GM18507 (cell line): ENCODE measurements around the gene IFNL1.
"Not testable (repeated sequence)": the region's sequence is repeated elsewhere in the genome, so short reads cannot be mapped to it uniquely, and the experiment has no call there.

ENCODE experiments used
- DNase-seq: peaks from one replicate; pipeline ENCODE4 v3.0.0; 2011; ENCODE audit warnings: low read depth; ENCODE audit not compliant: insufficient read length; ENCODE audit errors: extremely low spot score
- FAIRE-seq: peaks from 2 replicates; lab custom pipeline; 2011; peaks lifted over from hg19 to GRCh38; lab: Jason Lieb, UNC

The IFNL1 gene

DNA sequence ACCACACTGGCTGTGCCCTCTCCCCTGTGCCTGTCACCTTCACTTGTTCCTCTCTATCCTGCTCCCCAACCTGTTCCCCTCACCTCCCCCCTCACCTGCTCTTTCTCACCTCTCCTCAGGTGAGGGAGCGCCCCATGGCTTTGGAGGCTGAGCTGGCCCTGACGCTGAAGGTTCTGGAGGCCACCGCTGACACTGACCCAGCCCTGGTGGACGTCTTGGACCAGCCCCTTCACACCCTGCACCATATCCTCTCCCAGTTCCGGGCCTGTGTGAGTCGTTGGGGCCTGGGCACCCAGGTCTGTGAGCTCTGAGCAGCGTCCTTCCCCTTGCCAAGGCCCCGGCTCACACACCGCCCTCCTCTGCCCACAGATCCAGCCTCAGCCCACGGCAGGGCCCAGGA, 26.8 kb upstream of the IFNL1 start:
- FAIRE-seq, DNase-seq: not testable (repeated sequence)

DNA sequence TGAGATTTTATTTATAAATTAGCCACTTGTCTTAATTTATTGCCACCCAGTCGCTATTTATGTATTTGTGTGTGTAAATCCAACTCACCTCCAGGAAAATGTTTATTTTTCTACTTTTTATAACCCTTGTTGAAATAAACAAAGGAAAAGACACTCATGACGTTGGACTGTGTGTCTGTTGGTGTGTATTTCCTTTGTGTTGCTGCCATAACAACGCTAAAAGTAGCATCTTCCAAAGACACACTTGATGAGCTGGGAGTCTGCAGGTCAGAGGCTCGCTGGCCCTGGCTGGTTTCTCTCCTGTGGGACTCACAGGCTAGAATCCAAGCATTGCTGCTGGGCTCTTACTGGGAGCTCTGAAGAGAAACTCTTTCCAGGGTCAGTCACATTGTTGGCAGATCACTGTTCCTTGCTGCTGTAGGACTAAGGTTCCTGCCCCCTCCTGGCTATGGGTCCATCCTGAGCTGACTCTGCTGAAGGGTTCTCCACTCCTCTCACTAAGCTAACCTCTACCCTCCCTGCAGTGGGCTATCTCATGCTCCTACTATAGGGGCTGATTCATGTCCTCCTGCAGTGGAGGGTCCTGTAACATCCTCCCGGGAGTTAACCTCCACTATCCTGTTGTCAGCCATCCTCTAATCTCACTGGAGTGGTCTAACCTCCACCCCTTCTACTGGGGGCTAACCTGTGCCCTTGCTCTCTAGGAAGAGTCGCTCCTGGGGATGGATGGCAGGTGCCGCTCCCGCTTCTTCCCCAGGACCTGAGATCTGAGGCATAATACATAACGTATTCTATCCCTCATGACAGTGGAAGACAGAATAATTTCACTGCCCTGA, 26.0 kb upstream of the IFNL1 start:
- FAIRE-seq, result no peak
- no peak for DNase-seq

DNA sequence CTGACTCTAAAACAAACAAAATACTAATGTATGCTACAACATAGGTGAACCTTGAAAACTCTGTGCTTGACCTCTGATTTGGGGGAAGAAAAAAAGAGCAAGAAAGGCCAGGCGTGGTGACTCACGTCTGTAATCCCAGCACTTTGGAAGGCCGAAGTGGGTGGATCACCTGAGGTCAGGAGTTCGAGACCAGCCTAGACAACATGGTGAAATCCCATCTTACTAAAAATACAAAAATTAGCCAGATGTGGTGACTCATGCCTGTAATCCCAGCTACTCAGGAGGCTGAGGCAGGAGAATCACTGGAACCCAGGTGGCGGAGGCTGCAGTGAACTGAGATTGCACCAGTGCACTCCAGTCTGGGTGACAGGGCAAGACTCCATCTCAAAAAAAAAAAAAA, 22.3 kb upstream of the IFNL1 start:
- not testable (repeated sequence) for DNase-seq, FAIRE-seq

DNA sequence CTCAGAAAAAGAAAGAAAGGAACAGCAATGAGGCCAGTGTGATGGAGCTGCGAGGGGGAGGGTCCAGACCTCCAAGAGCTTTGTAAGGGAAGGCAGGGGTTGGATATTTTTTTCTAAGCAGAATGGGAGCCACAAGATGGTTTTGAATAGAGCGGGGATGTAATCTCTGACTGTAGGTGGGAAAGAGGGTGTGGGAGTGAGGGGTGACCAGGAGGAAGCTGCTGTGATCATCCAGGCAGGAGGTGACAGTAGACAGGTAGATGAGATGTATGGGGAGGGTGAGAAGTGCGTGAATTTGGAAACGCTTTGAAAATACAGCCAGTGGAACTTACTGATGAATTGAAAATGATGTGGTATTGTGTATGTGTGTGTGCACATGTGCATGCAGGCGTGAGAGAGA, 20.6 kb upstream of the IFNL1 start:
- DNase-seq, result no peak
- no peak for FAIRE-seq

DNA sequence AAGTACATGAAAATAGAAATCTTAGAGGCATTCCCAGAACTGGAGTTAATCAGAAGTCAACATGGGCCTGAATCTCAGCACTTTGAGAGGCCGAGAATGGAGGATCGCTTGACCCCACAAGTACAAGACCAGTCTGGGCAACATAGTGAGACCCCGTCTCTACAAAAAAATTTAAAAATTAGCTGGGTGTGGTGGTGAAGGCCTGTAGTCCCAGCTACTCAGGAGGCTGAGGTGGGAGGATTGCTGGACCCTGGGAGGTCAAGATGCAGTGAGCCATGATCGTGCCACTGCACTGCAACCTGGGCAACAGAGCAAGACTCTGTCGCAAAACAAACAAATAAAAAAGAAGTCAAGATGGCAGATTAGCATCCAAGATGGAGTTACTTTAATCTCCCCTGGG, 19.5 kb upstream of the IFNL1 start:
- no peak for DNase-seq
- no peak for FAIRE-seq

DNA sequence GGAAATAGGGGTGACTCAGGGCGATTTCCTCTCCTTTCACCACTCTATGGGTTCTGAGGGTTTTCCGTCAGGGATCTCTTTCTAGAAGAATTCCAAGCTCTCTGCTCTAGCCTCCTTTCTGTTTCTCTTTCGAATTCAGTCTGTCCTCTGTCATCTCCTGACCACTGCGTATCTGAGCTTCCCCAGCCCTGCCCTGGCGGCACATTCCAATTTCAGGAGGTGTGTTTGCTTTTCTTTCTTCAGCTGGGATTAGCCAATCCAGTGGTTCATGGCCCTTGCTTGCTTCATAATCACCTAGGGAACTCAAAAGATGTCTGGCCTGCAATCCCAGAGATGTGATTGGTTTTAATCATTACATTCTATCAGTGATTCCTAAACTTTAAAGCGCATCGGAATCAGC, 18.6 kb upstream of the IFNL1 start:
- DNase-seq (no peak), FAIRE-seq (no peak)

DNA sequence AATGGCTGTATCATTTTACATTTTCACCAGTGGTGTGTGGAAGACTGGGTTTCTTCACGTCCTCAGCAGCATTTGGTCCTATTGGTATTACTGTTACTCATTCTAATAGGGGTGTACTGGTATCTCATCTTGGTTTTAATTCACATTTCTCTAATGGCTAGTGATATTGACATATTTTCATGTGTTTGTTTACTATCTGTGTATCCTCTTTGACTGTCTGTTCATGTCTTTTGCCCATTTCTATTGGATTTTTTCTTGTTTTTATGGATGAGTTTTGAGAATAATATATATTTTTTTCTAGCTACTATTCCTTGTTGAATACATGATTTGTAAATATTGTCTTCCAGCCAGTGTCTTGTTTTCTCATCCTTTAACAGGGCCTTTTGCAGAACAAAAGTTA, 14.2 kb upstream of the IFNL1 start:
- no peak for FAIRE-seq
- DNase-seq, result no peak

DNA sequence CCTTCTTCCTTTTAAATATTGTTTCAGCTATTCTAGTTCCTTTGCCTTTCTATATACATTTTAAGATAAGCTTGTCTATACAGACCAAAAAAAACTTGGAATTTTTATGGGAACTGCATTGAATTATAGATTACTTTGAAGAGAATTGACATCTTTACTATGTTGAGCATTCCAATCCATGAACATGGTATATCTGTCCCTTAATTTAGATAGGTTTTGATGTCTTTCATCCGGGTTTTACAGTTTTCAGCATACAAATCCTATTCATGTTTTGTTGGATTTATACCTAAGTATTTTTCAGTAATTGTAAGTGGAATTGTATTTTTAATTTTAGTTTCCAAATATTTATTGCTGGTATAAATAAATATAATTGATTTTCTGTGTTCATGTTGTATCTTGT, 12.2 kb upstream of the IFNL1 start:
- DNase-seq (no peak), FAIRE-seq (no peak)

DNA sequence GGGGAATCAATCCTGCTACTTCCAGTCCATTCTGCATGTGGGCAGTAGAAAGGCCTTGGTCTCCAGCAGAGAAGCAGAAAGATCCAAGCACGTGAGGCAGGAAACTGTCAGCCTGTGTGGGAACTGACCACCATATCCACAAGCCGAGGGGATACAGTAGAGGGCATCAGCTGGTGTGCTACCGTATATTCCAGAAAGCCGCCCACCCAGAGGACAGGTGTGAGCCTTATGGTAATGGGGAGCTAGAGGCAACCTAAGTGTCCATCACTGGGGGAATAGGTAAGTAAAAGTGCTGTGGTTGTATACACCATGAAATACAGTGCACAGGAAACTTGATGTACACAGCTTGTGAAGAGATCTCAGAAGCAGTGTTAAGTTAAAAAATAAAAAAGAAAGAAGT, 2.8 kb upstream of the IFNL1 start:
- FAIRE-seq (no peak), DNase-seq (no peak)

DNA sequence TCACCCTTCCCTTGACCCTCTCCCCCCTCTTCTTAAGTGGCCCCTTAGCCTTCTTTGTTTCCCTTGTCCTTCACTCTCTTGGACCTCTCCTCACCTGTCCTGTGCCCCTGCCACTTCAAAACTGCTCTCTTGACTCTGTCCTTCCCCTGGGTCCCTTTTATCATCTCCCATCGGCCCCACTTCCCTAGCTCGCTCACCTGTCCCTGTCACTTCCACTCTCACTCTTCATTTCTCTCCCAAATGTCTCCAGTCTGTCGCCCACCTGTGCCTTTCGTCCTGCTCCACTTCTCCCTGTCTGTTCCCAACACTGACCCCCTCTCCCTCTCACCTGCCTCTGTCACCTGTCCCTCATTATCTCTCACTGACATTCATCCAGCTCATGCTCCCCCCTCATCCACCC, 699 bp downstream of the IFNL1 start:
- no peak for DNase-seq
- no peak for FAIRE-seq

DNA sequence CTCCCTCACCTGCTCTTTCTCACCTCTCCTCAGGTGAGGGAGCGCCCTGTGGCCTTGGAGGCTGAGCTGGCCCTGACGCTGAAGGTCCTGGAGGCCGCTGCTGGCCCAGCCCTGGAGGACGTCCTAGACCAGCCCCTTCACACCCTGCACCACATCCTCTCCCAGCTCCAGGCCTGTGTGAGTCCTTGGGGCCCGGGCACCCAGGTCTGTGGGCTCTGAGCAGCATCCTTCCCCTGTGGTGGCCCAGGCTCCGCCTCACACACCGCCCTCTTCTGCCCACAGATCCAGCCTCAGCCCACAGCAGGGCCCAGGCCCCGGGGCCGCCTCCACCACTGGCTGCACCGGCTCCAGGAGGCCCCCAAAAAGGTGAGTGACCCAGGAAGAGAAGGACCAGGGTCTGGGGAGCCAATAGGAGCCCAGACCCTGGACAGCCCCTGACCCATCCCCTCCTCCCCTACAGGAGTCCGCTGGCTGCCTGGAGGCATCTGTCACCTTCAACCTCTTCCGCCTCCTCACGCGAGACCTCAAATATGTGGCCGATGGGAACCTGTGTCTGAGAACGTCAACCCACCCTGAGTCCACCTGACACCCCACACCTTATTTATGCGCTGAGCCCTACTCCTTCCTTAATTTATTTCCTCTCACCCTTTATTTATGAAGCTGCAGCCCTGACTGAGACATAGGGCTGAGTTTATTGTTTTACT, 1.9 kb downstream of the IFNL1 start:
- DNase-seq (no peak), FAIRE-seq (no peak)

DNA sequence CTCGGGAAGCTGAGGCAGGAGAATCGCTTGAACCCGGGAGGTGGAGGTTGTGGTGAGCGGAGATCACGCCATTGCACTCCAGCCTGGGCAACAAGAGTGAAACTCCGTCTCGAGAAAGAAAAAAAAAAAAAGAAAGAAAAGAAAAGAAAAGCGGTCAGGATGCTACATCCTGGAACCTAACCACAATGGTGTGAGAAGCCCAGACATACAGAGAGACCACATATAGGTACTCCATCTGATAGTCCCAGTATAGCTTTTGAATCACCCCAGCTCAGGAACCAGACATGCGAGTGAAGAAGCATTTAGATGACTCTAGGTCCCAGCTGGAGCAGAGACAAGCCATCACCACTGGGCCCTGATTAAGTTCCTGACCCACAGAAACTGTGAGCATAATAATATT, 3.2 kb downstream of the IFNL1 start:
- FAIRE-seq, result no peak
- no peak for DNase-seq

DNA sequence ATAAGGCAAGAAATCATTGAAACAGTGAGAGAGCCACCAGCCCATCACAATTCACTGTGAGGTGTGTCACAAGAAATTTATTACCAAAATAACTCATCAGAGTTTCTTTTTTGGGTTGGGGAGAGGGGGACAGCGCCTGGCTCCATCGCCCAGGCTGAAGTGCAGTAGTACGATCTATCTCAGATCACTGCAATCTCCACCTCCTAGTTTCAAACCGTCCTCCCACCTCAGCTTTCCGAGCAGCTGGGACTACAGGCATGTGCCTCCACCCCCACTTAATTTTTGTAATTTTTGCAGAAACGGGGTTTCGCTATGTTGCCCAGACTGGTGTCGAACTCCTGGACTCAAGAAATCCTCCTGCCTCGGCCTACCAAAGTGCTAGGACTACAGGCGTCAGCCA, 3.6 kb downstream of the IFNL1 start:
- DNase-seq (no peak), FAIRE-seq (no peak)

DNA sequence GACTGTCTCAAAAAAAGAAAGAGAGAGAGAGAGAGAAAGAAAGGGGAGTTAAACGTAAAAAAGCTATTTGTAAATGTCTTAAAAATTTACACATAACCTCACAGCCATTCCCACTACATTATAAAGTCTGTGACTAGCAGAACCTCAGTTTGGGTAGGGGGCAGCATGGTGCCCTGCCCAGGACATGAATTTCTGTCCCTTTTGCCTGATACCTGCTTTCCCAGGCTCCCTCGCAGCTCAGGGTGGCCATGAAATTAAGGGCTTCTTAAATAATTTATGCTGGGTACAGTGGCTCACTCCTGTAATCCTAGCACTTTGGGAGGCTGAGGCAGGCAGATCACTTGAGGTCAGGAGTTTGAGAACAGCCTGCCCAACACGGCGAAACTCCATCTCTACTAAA, 4.8 kb downstream of the IFNL1 start:
- DNase-seq (no peak), FAIRE-seq (no peak)

DNA sequence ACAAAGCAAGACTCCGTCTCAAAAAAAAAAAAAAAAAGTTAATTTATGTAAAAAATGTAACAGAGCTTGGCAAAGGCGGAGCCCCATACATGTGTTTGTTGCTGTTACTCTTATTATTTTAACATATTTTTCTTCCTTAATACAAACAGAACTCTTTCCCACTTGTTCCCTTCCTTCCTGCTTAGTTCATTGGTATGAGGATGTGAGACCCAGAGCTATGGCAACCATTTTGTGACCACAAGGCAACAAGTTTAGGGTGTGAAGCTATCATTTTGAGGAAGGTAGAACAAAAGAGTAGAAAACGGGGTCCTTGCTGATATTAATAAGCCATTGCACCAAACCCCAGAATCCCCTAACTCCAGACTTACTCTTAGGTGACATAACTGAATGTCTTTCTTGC, 5.4 kb downstream of the IFNL1 start:
- DNase-seq, result no peak
- FAIRE-seq, result no peak

DNA sequence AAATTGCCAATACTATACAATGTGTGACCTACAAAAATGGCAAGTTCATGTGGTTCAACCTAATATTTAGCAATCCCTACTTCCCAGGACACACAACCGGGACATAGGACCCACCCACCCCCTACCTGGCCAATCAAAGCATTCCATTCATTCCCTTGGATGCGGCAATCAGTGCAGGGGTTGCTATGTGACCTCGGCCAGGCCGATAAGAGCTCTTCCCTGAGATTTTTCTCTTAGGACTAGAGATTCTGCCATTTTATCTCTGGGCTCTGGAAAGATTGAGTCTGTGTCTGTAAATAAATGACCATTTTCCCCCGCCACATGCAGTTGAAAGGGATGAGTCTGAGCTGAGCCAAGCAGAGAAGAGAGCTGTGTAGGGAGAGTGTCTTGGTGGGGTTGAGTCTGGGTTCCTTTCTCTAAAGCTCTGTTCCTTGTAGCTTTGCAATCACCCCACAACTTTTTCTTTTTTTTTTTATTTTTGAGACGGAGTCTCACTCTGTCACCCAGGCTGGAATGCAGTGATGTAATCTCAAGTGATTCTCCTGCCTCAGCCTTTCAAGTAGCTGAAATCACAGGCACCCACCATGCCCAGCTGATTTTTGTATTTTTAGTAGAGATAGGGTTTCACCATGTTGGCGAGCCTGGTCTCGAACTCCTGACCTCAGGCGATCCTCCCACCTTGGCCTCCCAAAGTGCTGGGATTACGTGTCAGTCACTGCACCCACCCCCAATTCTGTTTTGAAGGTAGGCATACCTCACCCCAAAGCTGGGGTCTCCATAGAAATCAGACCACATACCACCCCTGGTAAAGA, 7.4 kb downstream of the IFNL1 start:
- no peak for FAIRE-seq
- no peak for DNase-seq

DNA sequence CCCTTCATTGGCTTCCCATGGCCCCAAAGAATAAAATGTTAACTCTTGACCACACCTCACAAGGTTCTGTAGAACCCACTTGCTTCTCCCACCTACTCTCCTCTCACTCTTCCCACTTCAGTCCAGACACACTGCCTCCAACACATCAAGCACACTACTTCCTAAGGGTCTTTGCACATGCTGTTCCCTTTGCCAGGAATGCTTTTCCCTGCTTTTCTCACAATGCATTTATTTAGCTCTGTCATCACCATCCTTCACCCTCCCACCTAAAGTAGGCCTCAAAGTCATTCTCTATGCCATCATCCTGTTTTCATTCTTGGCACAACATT, 7.9 kb downstream of the IFNL1 start:
- DNase-seq (no peak), FAIRE-seq (no peak)

DNA sequence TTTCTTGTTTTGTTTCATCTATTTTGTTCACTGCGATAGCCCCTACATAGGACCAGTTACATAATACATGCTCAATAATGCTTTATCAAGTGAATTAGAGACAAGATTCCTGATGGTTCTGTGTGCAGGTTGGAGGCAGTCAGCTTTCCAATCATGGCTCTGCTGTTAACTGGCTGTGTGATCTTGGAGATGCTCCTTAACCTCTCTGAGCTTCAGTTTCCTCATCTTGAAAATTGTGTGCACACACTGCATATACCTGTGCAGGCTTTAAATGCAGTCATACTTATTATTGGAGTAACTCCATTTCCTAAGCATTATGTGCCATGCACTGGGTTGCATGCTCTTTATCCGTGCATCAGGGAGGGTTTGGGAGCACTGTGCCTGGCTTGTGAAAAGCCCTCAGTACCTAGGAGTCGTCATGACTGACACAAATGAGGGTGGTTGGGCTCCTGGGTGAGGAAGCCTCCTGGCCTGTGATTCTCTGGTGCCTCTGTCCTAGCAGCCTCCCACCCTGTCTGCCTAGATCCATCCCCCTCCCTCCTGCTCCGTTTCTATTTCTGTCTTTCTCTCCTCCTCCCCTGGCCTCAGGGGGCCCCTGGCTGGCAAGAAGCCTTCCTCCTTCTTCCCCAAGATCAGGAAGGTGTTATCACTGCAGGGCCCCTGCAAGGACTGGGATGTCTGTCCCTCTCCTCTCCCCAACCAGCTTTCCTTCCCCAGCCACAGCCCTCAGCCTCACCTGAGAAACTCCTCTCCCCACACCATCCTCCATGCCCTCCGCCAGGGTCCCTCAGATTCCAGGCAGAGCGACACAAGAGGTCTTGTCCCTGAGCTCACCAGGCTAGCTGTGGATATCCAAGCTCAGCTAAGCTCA, 8.7 kb downstream of the IFNL1 start:
- DNase-seq, result no peak
- FAIRE-seq, result no peak

DNA sequence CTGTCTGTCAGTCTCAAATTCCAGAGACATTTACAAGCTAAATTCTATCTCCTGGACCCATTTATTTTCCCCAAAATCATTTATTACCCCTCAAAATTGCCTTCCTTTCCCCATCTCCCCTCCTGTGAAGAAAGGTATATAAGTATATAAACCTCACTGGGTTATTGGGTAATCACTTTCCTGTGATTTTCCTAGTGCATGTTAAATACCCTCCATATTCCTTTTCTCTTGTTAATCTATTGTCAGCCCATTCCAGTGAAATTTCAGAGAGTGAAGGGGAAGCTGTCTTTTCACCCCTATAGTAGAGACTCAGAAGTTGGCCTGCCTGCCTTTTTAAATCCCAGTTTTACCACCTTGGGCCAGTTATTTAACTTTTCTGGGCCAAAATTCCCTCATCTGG, 9.9 kb downstream of the IFNL1 start:
- DNase-seq (no peak), FAIRE-seq (no peak)
